ENCODE results near the gene FANCG.

Gene FANCG

GRCh38 chr9:35067056-35067455 is 12.7 kb downstream of the FANCG start:
- Histone ChIP-seq H3K36me3 (ENCODE audit: control insufficient read depth, insufficient read depth, low read length) (peaks cover 61% of the 10 kb centered on the region), H3K9me3 (ENCODE audit: control insufficient read depth, low read length) (no peaks in the 10 kb centered on the region), H3K27ac (ENCODE audit: insufficient read depth, low read depth, low read length, poor library complexity, severe bottlenecking) (no peak overlapping the region), H3K27me3 (ENCODE audit: control insufficient read depth, insufficient read depth, low read length, poor library complexity, severe bottlenecking) (no peaks in the 10 kb centered on the region), H3K4me1 (ENCODE audit: control insufficient read depth, insufficient read depth, low read length) (peaks cover 15% of the 10 kb centered on the region), H3K4me3 (ENCODE audit: insufficient read depth, low read depth, low read length) (no peak overlapping the region)
- 93 to 97% methylated on average over 1 of the region's 1 CpG for WGBS, 2 experiments

GRCh38 chr9:35060548-35061207 is 19.1 kb downstream of the FANCG start:
- Histone ChIP-seq H3K4me1 (ENCODE audit: control insufficient read depth, insufficient read depth, low read length) (no peaks in the 10 kb centered on the region), H3K27me3 (ENCODE audit: control insufficient read depth, insufficient read depth, low read length, poor library complexity, severe bottlenecking) (no peaks in the 10 kb centered on the region), H3K27ac (ENCODE audit: insufficient read depth, low read depth, low read length, poor library complexity, severe bottlenecking) (no peak overlapping the region), H3K36me3 (ENCODE audit: control insufficient read depth, insufficient read depth, low read length) (peaks cover 96% of the 10 kb centered on the region), H3K4me3 (ENCODE audit: insufficient read depth, low read depth, low read length) (no peak overlapping the region), H3K9me3 (ENCODE audit: control insufficient read depth, low read length) (no peaks in the 10 kb centered on the region)
- 95 to 98% methylated on average over 11 of the region's 11 CpGs for WGBS, 2 experiments

GRCh38 chr9:35059438-35059837 is 20.3 kb downstream of the FANCG start:
- Histone ChIP-seq H3K4me1 (ENCODE audit: control insufficient read depth, insufficient read depth, low read length) (no peaks in the 10 kb centered on the region), H3K4me3 (ENCODE audit: insufficient read depth, low read depth, low read length) (no peak overlapping the region), H3K27me3 (ENCODE audit: control insufficient read depth, insufficient read depth, low read length, poor library complexity, severe bottlenecking) (no peaks in the 10 kb centered on the region), H3K36me3 (ENCODE audit: control insufficient read depth, insufficient read depth, low read length) (peaks cover 92% of the 10 kb centered on the region), H3K27ac (ENCODE audit: insufficient read depth, low read depth, low read length, poor library complexity, severe bottlenecking) (no peak overlapping the region), H3K9me3 (ENCODE audit: control insufficient read depth, low read length) (no peaks in the 10 kb centered on the region)
- 96% methylated on average over 10 of the region's 10 CpGs for WGBS, 2 experiments

- Histone ChIP-seq H3K9me3 (ENCODE audit: control insufficient read depth, low read length) (no peaks in the 10 kb centered on the region), H3K4me1 (ENCODE audit: control insufficient read depth, insufficient read depth, low read length) (no peaks in the 10 kb centered on the region), H3K4me3 (ENCODE audit: insufficient read depth, low read depth, low read length) (no peak overlapping the region), H3K27ac (ENCODE audit: insufficient read depth, low read depth, low read length, poor library complexity, severe bottlenecking) (no peak overlapping the region), H3K36me3 (ENCODE audit: control insufficient read depth, insufficient read depth, low read length) (peaks cover 76% of the 10 kb centered on the region), H3K27me3 (ENCODE audit: control insufficient read depth, insufficient read depth, low read length, poor library complexity, severe bottlenecking) (no peaks in the 10 kb centered on the region)
- WGBS, 2 experiments, result 97 to 98% methylated on average over 8 of the region's 8 CpGs
Observed at GRCh38 chr9:35057271-35057620, 22.5 kb downstream of the FANCG start.

- 94 to 97% methylated on average over 9 of the region's 9 CpGs for WGBS, 2 experiments
- H3K27me3 ChIP-seq (ENCODE audit: control insufficient read depth, insufficient read depth, low read length, poor library complexity, severe bottlenecking), result no peaks in the 10 kb centered on the region
- no peaks in the 10 kb centered on the region for H3K4me1 ChIP-seq (ENCODE audit: control insufficient read depth, insufficient read depth, low read length)
- H3K4me3 ChIP-seq (ENCODE audit: insufficient read depth, low read depth, low read length), result no peak overlapping the region
- no peak overlapping the region for H3K27ac ChIP-seq (ENCODE audit: insufficient read depth, low read depth, low read length, poor library complexity, severe bottlenecking)
- H3K36me3 ChIP-seq (ENCODE audit: control insufficient read depth, insufficient read depth, low read length), result peaks cover 70% of the 10 kb centered on the region
- H3K9me3 ChIP-seq (ENCODE audit: control insufficient read depth, low read length), result no peaks in the 10 kb centered on the region
Observed at GRCh38 chr9:35056571-35057270, 23.0 kb downstream of the FANCG start.

GRCh38 chr9:35054871-35055644 is 24.7 kb downstream of the FANCG start:
- no peaks in the 10 kb centered on the region for H3K27me3 ChIP-seq (ENCODE audit: control insufficient read depth, insufficient read depth, low read length, poor library complexity, severe bottlenecking)
- no peaks in the 10 kb centered on the region for H3K9me3 ChIP-seq (ENCODE audit: control insufficient read depth, low read length)
- H3K27ac ChIP-seq (ENCODE audit: insufficient read depth, low read depth, low read length, poor library complexity, severe bottlenecking), result no peak overlapping the region
- no peaks in the 10 kb centered on the region for H3K4me1 ChIP-seq (ENCODE audit: control insufficient read depth, insufficient read depth, low read length)
- WGBS, 2 experiments, result 96% methylated on average over 14 of the region's 14 CpGs
- no peak overlapping the region for H3K4me3 ChIP-seq (ENCODE audit: insufficient read depth, low read depth, low read length)
- peaks cover 54% of the 10 kb centered on the region for H3K36me3 ChIP-seq (ENCODE audit: control insufficient read depth, insufficient read depth, low read length)

- no peak overlapping the region for H3K27ac ChIP-seq (ENCODE audit: insufficient read depth, low read depth, low read length, poor library complexity, severe bottlenecking)
- H3K36me3 ChIP-seq (ENCODE audit: control insufficient read depth, insufficient read depth, low read length), result peaks cover 47% of the 10 kb centered on the region
- H3K9me3 ChIP-seq (ENCODE audit: control insufficient read depth, low read length), result no peaks in the 10 kb centered on the region
- H3K4me3 ChIP-seq (ENCODE audit: insufficient read depth, low read depth, low read length), result no peak overlapping the region
- WGBS, 2 experiments, result 57 to 69% methylated on average over 4 to 5 of the region's 5 CpGs
- H3K27me3 ChIP-seq (ENCODE audit: control insufficient read depth, insufficient read depth, low read length, poor library complexity, severe bottlenecking), result no peaks in the 10 kb centered on the region
- H3K4me1 ChIP-seq (ENCODE audit: control insufficient read depth, insufficient read depth, low read length), result no peaks in the 10 kb centered on the region
Observed at GRCh38 chr9:35054185-35054835, 25.4 kb downstream of the FANCG start.

GRCh38 chr9:35051069-35051967 is 28.4 kb downstream of the FANCG start:
- Histone ChIP-seq H3K4me1 (ENCODE audit: control insufficient read depth, insufficient read depth, low read length) (no peaks in the 10 kb centered on the region), H3K9me3 (ENCODE audit: control insufficient read depth, low read length) (no peaks in the 10 kb centered on the region), H3K4me3 (ENCODE audit: insufficient read depth, low read depth, low read length) (no peak overlapping the region), H3K27me3 (ENCODE audit: control insufficient read depth, insufficient read depth, low read length, poor library complexity, severe bottlenecking) (no peaks in the 10 kb centered on the region), H3K27ac (ENCODE audit: insufficient read depth, low read depth, low read length, poor library complexity, severe bottlenecking) (no peak overlapping the region), H3K36me3 (ENCODE audit: control insufficient read depth, insufficient read depth, low read length) (peaks cover 18% of the 10 kb centered on the region)
- 90 to 95% methylated on average over 5 to 6 of the region's 7 CpGs for WGBS, 2 experiments

- Histone ChIP-seq H3K36me3 (ENCODE audit: control insufficient read depth, insufficient read depth, low read length) (no peaks in the 10 kb centered on the region), H3K4me1 (ENCODE audit: control insufficient read depth, insufficient read depth, low read length) (no peaks in the 10 kb centered on the region), H3K4me3 (ENCODE audit: insufficient read depth, low read depth, low read length) (no peak overlapping the region), H3K27me3 (ENCODE audit: control insufficient read depth, insufficient read depth, low read length, poor library complexity, severe bottlenecking) (no peaks in the 10 kb centered on the region), H3K9me3 (ENCODE audit: control insufficient read depth, low read length) (no peaks in the 10 kb centered on the region), H3K27ac (ENCODE audit: insufficient read depth, low read depth, low read length, poor library complexity, severe bottlenecking) (no peak overlapping the region)
- 96% methylated on average over 6 of the region's 6 CpGs for WGBS, 2 experiments
Observed at GRCh38 chr9:35048511-35048910, 31.2 kb downstream of the FANCG start.
